Measurements from ENCODE around the gene GPR35.

GRCh38 chr2:240637116-240637900 is 12.0 kb downstream of the GPR35 start:
- no peak for TF ChIP-seq POLR2A (IDR thresholded peaks at IDR 0.05)
- TF ChIP-seq, protein P1, sequence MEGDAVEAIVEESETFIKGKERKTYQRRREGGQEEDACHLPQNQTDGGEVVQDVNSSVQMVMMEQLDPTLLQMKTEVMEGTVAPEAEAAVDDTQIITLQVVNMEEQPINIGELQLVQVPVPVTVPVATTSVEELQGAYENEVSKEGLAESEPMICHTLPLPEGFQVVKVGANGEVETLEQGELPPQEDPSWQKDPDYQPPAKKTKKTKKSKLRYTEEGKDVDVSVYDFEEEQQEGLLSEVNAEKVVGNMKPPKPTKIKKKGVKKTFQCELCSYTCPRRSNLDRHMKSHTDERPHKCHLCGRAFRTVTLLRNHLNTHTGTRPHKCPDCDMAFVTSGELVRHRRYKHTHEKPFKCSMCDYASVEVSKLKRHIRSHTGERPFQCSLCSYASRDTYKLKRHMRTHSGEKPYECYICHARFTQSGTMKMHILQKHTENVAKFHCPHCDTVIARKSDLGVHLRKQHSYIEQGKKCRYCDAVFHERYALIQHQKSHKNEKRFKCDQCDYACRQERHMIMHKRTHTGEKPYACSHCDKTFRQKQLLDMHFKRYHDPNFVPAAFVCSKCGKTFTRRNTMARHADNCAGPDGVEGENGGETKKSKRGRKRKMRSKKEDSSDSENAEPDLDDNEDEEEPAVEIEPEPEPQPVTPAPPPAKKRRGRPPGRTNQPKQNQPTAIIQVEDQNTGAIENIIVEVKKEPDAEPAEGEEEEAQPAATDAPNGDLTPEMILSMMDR (IDR thresholded peaks at IDR 0.05), result no peak
- TF ChIP-seq POLR2AphosphoS5 (IDR thresholded peaks at IDR 0.05), result no peak
- TF ChIP-seq EP300 (IDR thresholded peaks at IDR 0.05; ENCODE audit: low read depth), result no peak
